K562 (cell line): Measurements from ENCODE around the gene PDK3. TPM values are rescaled to one million over a fixed set of nuclear protein-coding genes. Genes with fewer than 3 reads are reported as not detected.

Source experiments
- ATAC-seq: fragments of 200-7000 bp; cut with Tn5 transposase; 3 replicates; pipeline ENCODE4 v1.9.1; 2020; ENCODE audit warnings: moderate library complexity
- BruUV-seq: library from RNA; stranded (reverse); fragments of 400-500 nt; replicated peaks from 2 replicates; lab custom pipeline; 2021; lab: Mats Ljungman, UMichigan
- CTCF ChIA-PET: fragments of 300-600 bp; formaldehyde crosslinking; extraction: SDS; loops from one replicate; lab custom pipeline; 2021; ENCODE audit warnings: low intra/inter-chr PET ratio; lab: Yijun Ruan, JAX
- POLR2A ChIA-PET: fragments of 300-600, 350-650 bp; sonication (Branson Sonifier 250); formaldehyde crosslinking; extraction: SDS; loops from one replicate; lab custom pipeline; 2021; ENCODE audit warnings: antibody characterized with exemption, inconsistent platforms; lab: Yijun Ruan, JAX
- DNase-seq, 4 experiments: peaks; one replicate each; pipeline versions ENCODE4 v3.0.0 to v3.0.0-alpha.2; 2011 to 2018; ENCODE audit warnings: low spot score in 3 of 4, mixed read lengths in 3 of 4; ENCODE audit errors: extremely low read depth in 1 of 4
- FAIRE-seq: peaks from 2 replicates; lab custom pipeline; 2011; peaks lifted over from hg19 to GRCh38; lab: Jason Lieb, UNC
- H2AFZ ChIP-seq: 2 replicates; pipeline ENCODE4 v1.6.0; 2011; ENCODE audit warnings: low read depth, low read length, control low read depth, inconsistent platforms
- H3K27ac ChIP-seq: fragments of 200-600 bp; 3 replicates; pipeline ENCODE4 v1.8.0; 2011; ENCODE audit warnings: low read depth, mild to moderate bottlenecking, control low read depth, inconsistent platforms, low read length, moderate library complexity, mixed read lengths; ENCODE audit errors: extremely low read depth
- H3K27me3 ChIP-seq, 2 experiments: fragments of 300-600 bp in 1 of 2; 2 replicates in 1 of 2; 3 replicates in 1 of 2; pipeline versions ENCODE4 v1.6.0 to v1.8.0; 2011; ENCODE audit warnings: inconsistent platforms in 2 of 2, low read length in 2 of 2, mild to moderate bottlenecking in 1 of 2, mixed read lengths in 1 of 2, moderate library complexity in 1 of 2; ENCODE audit not compliant: control insufficient read depth in 2 of 2, insufficient read depth in 2 of 2
- H3K36me3 ChIP-seq: fragments of 300-600 bp; 3 replicates; pipeline ENCODE4 v1.8.0; 2011; ENCODE audit warnings: mild to moderate bottlenecking, low read length, inconsistent platforms; ENCODE audit not compliant: control insufficient read depth, insufficient read depth
- H3K4me1 ChIP-seq, 2 experiments: fragments of 200-600 bp in 1 of 2; replicated peaks in 1 of 2; 2 replicates in 1 of 2; 3 replicates in 1 of 2; pipeline versions ENCODE4 v1.5.1 to v1.8.0; 2011; ENCODE audit warnings: inconsistent platforms in 2 of 2, low read length in 2 of 2, mild to moderate bottlenecking in 1 of 2, mixed read lengths in 1 of 2, moderate library complexity in 1 of 2; ENCODE audit not compliant: control insufficient read depth in 2 of 2, insufficient read depth in 2 of 2
- H3K4me2 ChIP-seq: 2 replicates; pipeline ENCODE4 v1.6.1; 2011; ENCODE audit warnings: low read length, control low read depth, inconsistent platforms, mixed read lengths; ENCODE audit not compliant: insufficient read depth
- H3K4me3 ChIP-seq: fragments of 200-600 bp; sonication (generic), shearing (Covaris generic); 2 replicates; pipeline ENCODE4 v1.5.1; 2016; ENCODE audit warnings: control low read depth, inconsistent platforms
- H3K79me2 ChIP-seq: fragments of 200-600 bp; 3 replicates; pipeline ENCODE4 v1.8.0; 2011; ENCODE audit warnings: low read length, inconsistent platforms; ENCODE audit not compliant: control insufficient read depth, insufficient read depth
- H3K9ac ChIP-seq, 2 experiments: 2 replicates each; pipeline versions ENCODE4 v1.6.0 to v1.6.1; 2011; ENCODE audit warnings: low read depth in 2 of 2, low read length in 2 of 2, control low read depth in 1 of 2, inconsistent platforms in 1 of 2, mild to moderate bottlenecking in 1 of 2, mixed read lengths in 1 of 2; ENCODE audit not compliant: insufficient read depth in 1 of 2
- H3K9me1 ChIP-seq: one replicate; pipeline ENCODE4 v1.6.0; 2011; ENCODE audit warnings: inconsistent platforms, mild to moderate bottlenecking, low read length, moderate library complexity; ENCODE audit not compliant: control insufficient read depth, insufficient read depth
- H3K9me3 ChIP-seq: replicated peaks from 2 replicates; pipeline ENCODE4 v1.5.1; 2011; ENCODE audit warnings: low read depth, low read length, inconsistent platforms; ENCODE audit not compliant: control insufficient read depth, insufficient read depth
- H4K20me1 ChIP-seq: replicated peaks from 2 replicates; pipeline ENCODE4 v1.6.1; 2011; ENCODE audit warnings: low read length, inconsistent platforms, mixed read lengths; ENCODE audit not compliant: control insufficient read depth, insufficient read depth
- BRCA1 ChIP-seq, 2 experiments: fragments of 450-650 bp in 1 of 2; sonication (generic) in 1 of 2; formaldehyde crosslinking in 1 of 2; IDR thresholded peaks; 2 replicates each; pipeline versions ENCODE4 v1.5.0 to v1.6.1; 2017 to 2020; ENCODE audit warnings: mild to moderate bottlenecking in 1 of 2, missing genetic modification reagents in 1 of 2
- MCM7 ChIP-seq, 2 experiments: fragments of 450-650 bp; IDR thresholded peaks; 2 replicates each; pipeline ENCODE4 v1.6.1; 2016 to 2018
- NR2F6 ChIP-seq: fragments of 450-650 bp; formaldehyde crosslinking; IDR thresholded peaks from 2 replicates; pipeline ENCODE4 v1.4.0; 2020; ENCODE audit warnings: mild to moderate bottlenecking
- SAFB ChIP-seq: fragments of 200-400 bp; formaldehyde crosslinking; IDR thresholded peaks from 2 replicates; pipeline ENCODE4 v1.6.1; 2017; ENCODE audit warnings: low read depth, low read length, borderline replicate concordance
- SAFB2 ChIP-seq: fragments of 200-400 bp; formaldehyde crosslinking; IDR thresholded peaks from 2 replicates; pipeline ENCODE4 v1.6.1; 2018; ENCODE audit warnings: borderline replicate concordance, low read length, low read depth, moderate library complexity; ENCODE audit not compliant: severe bottlenecking
- THRAP3 ChIP-seq: fragments of 450-650 bp; IDR thresholded peaks from 2 replicates; pipeline ENCODE4 v1.6.1; 2016; ENCODE audit warnings: mild to moderate bottlenecking, inconsistent platforms, borderline replicate concordance
- WGBS: fragments of 100-300 bp; shearing (Covaris generic); methylation state at CpG from one replicate; pipeline ENCODE4 v1.1.6; 2016; ENCODE audit warnings: low coverage, mixed read lengths; ENCODE audit not compliant: insufficient coverage; ENCODE audit errors: missing lambda C conversion rate; 5-methylcytosine and 5-hydroxymethylcytosine counted together
- in situ Hi-C: fragments of 300-500 bp; cut with MboI; formaldehyde crosslinking; loops from 4 replicates; pipeline ENCODE4 v1.15.0; 2018; ENCODE audit warnings: inconsistent platforms, mixed read lengths
- intact Hi-C: fragments of 100-400 bp; cut with micrococcal nuclease; formaldehyde crosslinking; loops from 2 replicates; pipeline ENCODE4 v1.14.2; 2022
- polyA plus RNA-seq, 8 experiments: library from polyadenylated mRNA; depleted of rRNA in 4 of 8; stranded (reverse) in 5 of 8; unstranded in 3 of 8; fragments of >200 nt; fragmentation: Nextera tagmentation in 2 of 8; fragmentation: Illumina TruSeq in 1 of 8; extraction: Ambion mirVana in 2 of 8; extraction: Trizol in 1 of 8; gene quantifications; 2 replicates each; pipeline versions ENCODE4 v1.2.1 to v1.2.3, GENCODE V29; 2011 to 2014; ENCODE audit warnings: inconsistent platforms in 1 of 8, missing spikeins in 1 of 8
- total RNA-seq, 7 experiments: library from RNA; depleted of rRNA in 6 of 7; stranded (reverse); fragments of >200 nt in 6 of 7; fragmentation: Illumina TruSeq in 2 of 7; extraction: Trizol in 2 of 7; gene quantifications; 2 replicates each; pipeline versions ENCODE4 v1.2.1 to v1.2.3, GENCODE V29; 2011 to 2021; ENCODE audit warnings: low replicate concordance in 1 of 7
- TF ChIP-seq, protein P1 (sequence below): fragments of 450-650 bp; IDR thresholded peaks from 2 replicates; pipeline ENCODE4 v1.6.1; 2014; ENCODE audit warnings: low read depth, mild to moderate bottlenecking, moderate library complexity, borderline replicate concordance
- TF ChIP-seq, protein P2 (sequence below), 2 experiments: fragments of 200-800 bp in 1 of 2; sonication (Bioruptor generic) in 1 of 2; sonication (generic) in 1 of 2; formaldehyde crosslinking in 1 of 2; IDR thresholded peaks in 1 of 2; conservative IDR thresholded peaks in 1 of 2; 2 replicates each; pipeline versions ENCODE4 v1.5.0 to v1.6.1; 2016 to 2020; ENCODE audit warnings: missing compliant biosample characterization in 1 of 2, missing genetic modification characterization in 1 of 2, missing genetic modification reagents in 1 of 2

The PDK3 gene
- total and polyA plus RNA-seq, 9 of the 15 experiments (the other 6 are each of a cell fraction or from before 2014, with no cell fraction given) = 0.20 to 4.9 (median 0.95) TPM

GRCh38 chrX:24491741-24492140 lies 26.7 kb downstream of the PDK3 start:
- H3K4me1 ChIP-seq = no peaks in the 10 kb centered on the region
- no peaks in the 10 kb centered on the region for H4K20me1 ChIP-seq
- in situ Hi-C loops = no loop called here
- CTCF ChIA-PET = no interaction called here
- FAIRE-seq = no peak
- H3K9me3 ChIP-seq = no peaks in the 10 kb centered on the region
- H3K27ac ChIP-seq = no peak overlapping the region
- no peak overlapping the region for H3K4me2 ChIP-seq
- H3K4me3 ChIP-seq = no peak overlapping the region
- H3K36me3 ChIP-seq = no peaks in the 10 kb centered on the region
- H3K79me2 ChIP-seq = no peaks in the 10 kb centered on the region
- no peak overlapping the region for H3K9ac ChIP-seq
- ATAC-seq = no peak
- no peak for DNase-seq
- TF ChIP-seq SAFB2 (no peak), THRAP3 (no peak), SAFB (no peak), NR2F6 (CRISPR knock-in tag) (no peak), BRCA1 (IDR thresholded peaks at IDR 0.05) (no peak), BRCA1 (CRISPR knock-in tag; IDR thresholded peaks at IDR 0.05) (no peak), MCM7 (IDR thresholded peaks at IDR 0.05) (no peak)
- TF ChIP-seq, protein P1, sequence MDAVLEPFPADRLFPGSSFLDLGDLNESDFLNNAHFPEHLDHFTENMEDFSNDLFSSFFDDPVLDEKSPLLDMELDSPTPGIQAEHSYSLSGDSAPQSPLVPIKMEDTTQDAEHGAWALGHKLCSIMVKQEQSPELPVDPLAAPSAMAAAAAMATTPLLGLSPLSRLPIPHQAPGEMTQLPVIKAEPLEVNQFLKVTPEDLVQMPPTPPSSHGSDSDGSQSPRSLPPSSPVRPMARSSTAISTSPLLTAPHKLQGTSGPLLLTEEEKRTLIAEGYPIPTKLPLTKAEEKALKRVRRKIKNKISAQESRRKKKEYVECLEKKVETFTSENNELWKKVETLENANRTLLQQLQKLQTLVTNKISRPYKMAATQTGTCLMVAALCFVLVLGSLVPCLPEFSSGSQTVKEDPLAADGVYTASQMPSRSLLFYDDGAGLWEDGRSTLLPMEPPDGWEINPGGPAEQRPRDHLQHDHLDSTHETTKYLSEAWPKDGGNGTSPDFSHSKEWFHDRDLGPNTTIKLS = no peak
- TF ChIP-seq, protein P2, sequence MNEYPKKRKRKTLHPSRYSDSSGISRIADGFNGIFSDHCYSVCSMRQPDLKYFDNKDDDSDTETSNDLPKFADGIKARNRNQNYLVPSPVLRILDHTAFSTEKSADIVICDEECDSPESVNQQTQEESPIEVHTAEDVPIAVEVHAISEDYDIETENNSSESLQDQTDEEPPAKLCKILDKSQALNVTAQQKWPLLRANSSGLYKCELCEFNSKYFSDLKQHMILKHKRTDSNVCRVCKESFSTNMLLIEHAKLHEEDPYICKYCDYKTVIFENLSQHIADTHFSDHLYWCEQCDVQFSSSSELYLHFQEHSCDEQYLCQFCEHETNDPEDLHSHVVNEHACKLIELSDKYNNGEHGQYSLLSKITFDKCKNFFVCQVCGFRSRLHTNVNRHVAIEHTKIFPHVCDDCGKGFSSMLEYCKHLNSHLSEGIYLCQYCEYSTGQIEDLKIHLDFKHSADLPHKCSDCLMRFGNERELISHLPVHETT (CRISPR knock-in tag; conservative IDR thresholded peaks at IDR 0.05 in 1 of 2, IDR thresholded peaks at IDR 0.05 in 1 of 2) = no peak
- 9% methylated on average over 4 of the region's 4 CpGs for WGBS
- no TSS peak for BruUV-seq
- intact Hi-C loops = no loop called here
- peaks cover 0 to 9% of the 10 kb centered on the region in 2 experiments; a peak in 3 of 5 replicates for H3K27me3 ChIP-seq
- H2AFZ ChIP-seq = no peak overlapping the region
- POLR2A ChIA-PET = no interaction called here
- no peaks in the 10 kb centered on the region for H3K9me1 ChIP-seq
